Skeletal muscle satellite cell (primary cell): ENCODE data around the gene NDST1.

Source experiments
- H3K27me3 ChIP-seq: 2 replicates; pipeline ENCODE4 v1.7.0; 2013; ENCODE audit warnings: low read length; ENCODE audit not compliant: control insufficient read depth, insufficient read depth
- H3K36me3 ChIP-seq: 2 replicates; pipeline ENCODE4 v1.7.0; 2013; ENCODE audit warnings: mild to moderate bottlenecking, control low read depth, low read length; ENCODE audit not compliant: insufficient read depth
- H3K4me1 ChIP-seq: 2 replicates; pipeline ENCODE4 v1.7.0; 2013; ENCODE audit warnings: low read length; ENCODE audit not compliant: control insufficient read depth, insufficient read depth
- H3K4me2 ChIP-seq: 2 replicates; pipeline ENCODE4 v1.7.0; 2013; ENCODE audit warnings: mild to moderate bottlenecking, low read length
- H3K4me3 ChIP-seq: 2 replicates; pipeline ENCODE4 v1.7.0; 2013; ENCODE audit warnings: low read length
- H3K9ac ChIP-seq: 2 replicates; pipeline ENCODE4 v1.7.0; 2013; ENCODE audit warnings: mild to moderate bottlenecking, low read depth, low read length, moderate library complexity
- H3K9me3 ChIP-seq: replicated peaks from 2 replicates; pipeline ENCODE4 v1.7.0; 2013; ENCODE audit warnings: mild to moderate bottlenecking, control low read depth, low read length

NDST1 gene

GRCh38 chr5:150502847-150503246 lies 5.1 kb upstream of the NDST1 start:
- peaks cover 94% of the 10 kb centered on the region for H3K4me1 ChIP-seq
- H3K27me3 ChIP-seq = no peaks in the 10 kb centered on the region
- H3K4me3 ChIP-seq = no peak overlapping the region
- no peak overlapping the region for H3K4me2 ChIP-seq
- peaks cover 13% of the 10 kb centered on the region for H3K36me3 ChIP-seq
- no peaks in the 10 kb centered on the region for H3K9me3 ChIP-seq
- H3K9ac ChIP-seq = no peak overlapping the region

GRCh38 chr5:150503386-150503785 lies 4.5 kb upstream of the NDST1 start:
- H3K9me3 ChIP-seq = no peaks in the 10 kb centered on the region
- H3K36me3 ChIP-seq = peaks cover 9% of the 10 kb centered on the region
- H3K4me1 ChIP-seq = peaks cover 94% of the 10 kb centered on the region
- H3K27me3 ChIP-seq = no peaks in the 10 kb centered on the region
- peak overlapping the region; percentile 32 for H3K4me2 ChIP-seq
- peak overlapping the region; percentile 75 for H3K9ac ChIP-seq
- no peak overlapping the region for H3K4me3 ChIP-seq

- H3K27me3 ChIP-seq = no peaks in the 10 kb centered on the region
- peak overlapping the region; percentile 75 for H3K9ac ChIP-seq
- peak overlapping the region; percentile 32 for H3K4me2 ChIP-seq
- peaks cover 93% of the 10 kb centered on the region for H3K4me1 ChIP-seq
- no peaks in the 10 kb centered on the region for H3K9me3 ChIP-seq
- H3K4me3 ChIP-seq = peak overlapping the region; percentile 31
- H3K36me3 ChIP-seq = peaks cover 9% of the 10 kb centered on the region
These were observed 3.8 kb upstream of the NDST1 start for GRCh38 chr5:150503977-150504620.

- peaks cover 9% of the 10 kb centered on the region for H3K36me3 ChIP-seq
- peaks cover 84% of the 10 kb centered on the region for H3K4me1 ChIP-seq
- no peak overlapping the region for H3K4me2 ChIP-seq
- no peaks in the 10 kb centered on the region for H3K27me3 ChIP-seq
- no peaks in the 10 kb centered on the region for H3K9me3 ChIP-seq
- peak overlapping the region; percentile 18 for H3K9ac ChIP-seq
- H3K4me3 ChIP-seq = no peak overlapping the region
These were observed 2.9 kb upstream of the NDST1 start for GRCh38 chr5:150505041-150505511.

- no peak overlapping the region for H3K4me2 ChIP-seq
- H3K9ac ChIP-seq = peak overlapping the region; percentile 18
- peaks cover 78% of the 10 kb centered on the region for H3K4me1 ChIP-seq
- peaks cover 9% of the 10 kb centered on the region for H3K36me3 ChIP-seq
- no peaks in the 10 kb centered on the region for H3K9me3 ChIP-seq
- no peaks in the 10 kb centered on the region for H3K27me3 ChIP-seq
- H3K4me3 ChIP-seq = no peak overlapping the region
These were observed 2.1 kb upstream of the NDST1 start for GRCh38 chr5:150505816-150506215.

- H3K4me2 ChIP-seq = no peak overlapping the region
- peaks cover 78% of the 10 kb centered on the region for H3K4me1 ChIP-seq
- no peaks in the 10 kb centered on the region for H3K9me3 ChIP-seq
- H3K9ac ChIP-seq = no peak overlapping the region
- peaks cover 9% of the 10 kb centered on the region for H3K36me3 ChIP-seq
- no peak overlapping the region for H3K4me3 ChIP-seq
- no peaks in the 10 kb centered on the region for H3K27me3 ChIP-seq
These were observed 1.1 kb upstream of the NDST1 start for GRCh38 chr5:150506571-150507473.

GRCh38 chr5:150508277-150508640 lies 328 bp downstream of the NDST1 start:
- Histone ChIP-seq H3K27me3 (no peaks in the 10 kb centered on the region), H3K36me3 (peaks cover 9% of the 10 kb centered on the region), H3K4me1 (peaks cover 72% of the 10 kb centered on the region), H3K9me3 (no peaks in the 10 kb centered on the region), H3K9ac (peak overlapping the region; percentile 15), H3K4me3 (no peak overlapping the region), H3K4me2 (no peak overlapping the region)

- peaks cover 9% of the 10 kb centered on the region for H3K36me3 ChIP-seq
- H3K4me1 ChIP-seq = peaks cover 67% of the 10 kb centered on the region
- no peak overlapping the region for H3K4me2 ChIP-seq
- H3K9me3 ChIP-seq = no peaks in the 10 kb centered on the region
- H3K4me3 ChIP-seq = no peak overlapping the region
- no peaks in the 10 kb centered on the region for H3K27me3 ChIP-seq
- H3K9ac ChIP-seq = no peak overlapping the region
These were observed 897 bp downstream of the NDST1 start for GRCh38 chr5:150508828-150509227.

GRCh38 chr5:150509992-150510391 lies 2.1 kb downstream of the NDST1 start:
- peaks cover 9% of the 10 kb centered on the region for H3K36me3 ChIP-seq
- no peak overlapping the region for H3K9ac ChIP-seq
- no peaks in the 10 kb centered on the region for H3K27me3 ChIP-seq
- no peak overlapping the region for H3K4me2 ChIP-seq
- no peaks in the 10 kb centered on the region for H3K9me3 ChIP-seq
- no peak overlapping the region for H3K4me3 ChIP-seq
- peaks cover 65% of the 10 kb centered on the region for H3K4me1 ChIP-seq

GRCh38 chr5:150510460-150511263 lies 2.7 kb downstream of the NDST1 start:
- Histone ChIP-seq H3K27me3 (no peaks in the 10 kb centered on the region), H3K4me3 (no peak overlapping the region), H3K9ac (peak overlapping the region; percentile 55), H3K9me3 (no peaks in the 10 kb centered on the region), H3K36me3 (peaks cover 9% of the 10 kb centered on the region), H3K4me1 (peaks cover 65% of the 10 kb centered on the region), H3K4me2 (no peak overlapping the region)
